ENCODE results near the gene HTR4. TPM values are rescaled to one million over a fixed set of nuclear protein-coding genes. Genes with fewer than 3 reads are reported as not detected.

HTR4 gene
- total RNA-seq, 4 donors from 2014 or later = 0.34 to 1.6 TPM; not detected in 2

GRCh38 chr5:148491015-148491792 is 163.1 kb downstream of the HTR4 start:
- DNase-seq (ENCODE audit: low spot score in 2 of 2) = no peak
- Histone ChIP-seq H3K4me1 (no peaks in the 10 kb centered on the region), H3K9me3 (no peaks in the 10 kb centered on the region), H3K36me3 (no peaks in the 10 kb centered on the region), H3K4me3 (no peak overlapping the region), H3K27me3 (peaks cover 20% of the 10 kb centered on the region), H3K27ac (no peak overlapping the region)
- WGBS = 55% methylated on average over 10 of the region's 10 CpGs
- no peak for TF ChIP-seq POLR2A (IDR thresholded peaks at IDR 0.05)
- no peak for TF ChIP-seq POLR2AphosphoS5 (IDR thresholded peaks at IDR 0.05)
- no peak for TF ChIP-seq CTCF (IDR thresholded peaks at IDR 0.05)
- TF ChIP-seq EP300 (IDR thresholded peaks at IDR 0.05) = no peak

GRCh38 chr5:148488757-148489156 is 165.6 kb downstream of the HTR4 start:
- WGBS = 79% methylated on average over 2 of the region's 2 CpGs
- Histone ChIP-seq H3K27ac (no peak overlapping the region), H3K4me1 (no peaks in the 10 kb centered on the region), H3K9me3 (no peaks in the 10 kb centered on the region), H3K36me3 (no peaks in the 10 kb centered on the region), H3K27me3 (peaks cover 29% of the 10 kb centered on the region), H3K4me3 (no peak overlapping the region)
- no peak for TF ChIP-seq POLR2AphosphoS5 (IDR thresholded peaks at IDR 0.05)
- no peak for DNase-seq (ENCODE audit: low spot score in 2 of 2)

- peaks cover 44% of the 10 kb centered on the region for H3K27me3 ChIP-seq
- H3K4me1 ChIP-seq = no peaks in the 10 kb centered on the region
- 61% methylated on average over 3 of the region's 3 CpGs for WGBS
- H3K36me3 ChIP-seq = no peaks in the 10 kb centered on the region
- DNase-seq (ENCODE audit: low spot score in 2 of 2) = no peak
- H3K27ac ChIP-seq = no peak overlapping the region
- no peak overlapping the region for H3K4me3 ChIP-seq
- H3K9me3 ChIP-seq = no peaks in the 10 kb centered on the region
- no peak for TF ChIP-seq POLR2A (IDR thresholded peaks at IDR 0.05)
- no peak for TF ChIP-seq EP300 (IDR thresholded peaks at IDR 0.05)
- TF ChIP-seq POLR2AphosphoS5 (IDR thresholded peaks at IDR 0.05) = no peak
- no peak for TF ChIP-seq CTCF (IDR thresholded peaks at IDR 0.05)
Measured at GRCh38 chr5:148486456-148486855, 167.9 kb downstream of the HTR4 start.

- no peak for DNase-seq (ENCODE audit: low spot score in 2 of 2)
- H3K4me1 ChIP-seq = no peaks in the 10 kb centered on the region
- TF ChIP-seq POLR2AphosphoS5 (IDR thresholded peaks at IDR 0.05) (no peak), EP300 (IDR thresholded peaks at IDR 0.05) (no peak), CTCF (IDR thresholded peaks at IDR 0.05) (no peak), POLR2A (IDR thresholded peaks at IDR 0.05) (no peak)
- no peaks in the 10 kb centered on the region for H3K9me3 ChIP-seq
- H3K36me3 ChIP-seq = no peaks in the 10 kb centered on the region
- no peak overlapping the region for H3K27ac ChIP-seq
- H3K27me3 ChIP-seq = peaks cover 41% of the 10 kb centered on the region
- no peak overlapping the region for H3K4me3 ChIP-seq
Measured at GRCh38 chr5:148484651-148485050, 169.7 kb downstream of the HTR4 start.

GRCh38 chr5:148483750-148484149 is 170.6 kb downstream of the HTR4 start:
- Histone ChIP-seq H3K27ac (no peak overlapping the region), H3K4me3 (no peak overlapping the region), H3K4me1 (no peaks in the 10 kb centered on the region), H3K36me3 (no peaks in the 10 kb centered on the region), H3K9me3 (no peaks in the 10 kb centered on the region), H3K27me3 (peaks cover 39% of the 10 kb centered on the region)
- WGBS = 92% methylated on average over 3 of the region's 3 CpGs
- TF ChIP-seq CTCF (IDR thresholded peaks at IDR 0.05) (no peak), EP300 (IDR thresholded peaks at IDR 0.05) (no peak), POLR2AphosphoS5 (IDR thresholded peaks at IDR 0.05) (no peak), POLR2A (IDR thresholded peaks at IDR 0.05) (no peak)
- DNase-seq (ENCODE audit: low spot score in 2 of 2) = no peak
